HEK293T (cell line): ENCODE results near the gene RPAP3.

Source experiments
- CTCF ChIA-PET: fragments of 350-600 bp; formaldehyde crosslinking; extraction: SDS; loops from one replicate; lab custom pipeline; 2021; ENCODE audit warnings: antibody characterized with exemption, inconsistent platforms; lab: Yijun Ruan, JAX
- POLR2A ChIA-PET: fragments of 350-600 bp; formaldehyde crosslinking; extraction: SDS; loops from one replicate; lab custom pipeline; 2020; ENCODE audit warnings: antibody characterized with exemption, inconsistent platforms; lab: Yijun Ruan, JAX
- DNase-seq: peaks from one replicate; pipeline ENCODE4 v3.0.0; 2012; ENCODE audit warnings: mixed read lengths; ENCODE audit errors: extremely low spot score
- ARNT ChIP-seq: fragments of 450-650 bp; IDR thresholded peaks from 2 replicates; pipeline ENCODE4 v1.6.1; 2017; ENCODE audit warnings: mild to moderate bottlenecking
- BHLHE40 ChIP-seq: fragments of 450-650 bp; IDR thresholded peaks from 2 replicates; pipeline ENCODE4 v1.6.1; 2016; ENCODE audit warnings: mild to moderate bottlenecking, moderate library complexity, borderline replicate concordance
- CTBP1 ChIP-seq: fragments of 450-650 bp; IDR thresholded peaks from 2 replicates; pipeline ENCODE4 v1.6.1; 2016; ENCODE audit warnings: borderline replicate concordance
- ELF4 ChIP-seq: fragments of 450-650 bp; IDR thresholded peaks from 2 replicates; pipeline ENCODE4 v1.6.1; 2017; ENCODE audit warnings: antibody characterized with exemption
- FOXA1 ChIP-seq: fragments of 450-650 bp; IDR thresholded peaks from 2 replicates; pipeline ENCODE4 v1.6.1; 2016; ENCODE audit warnings: mild to moderate bottlenecking
- FOXK2 ChIP-seq: fragments of 450-650 bp; IDR thresholded peaks from 2 replicates; pipeline ENCODE4 v1.6.1; 2016; ENCODE audit warnings: mild to moderate bottlenecking
- FOXM1 ChIP-seq: fragments of 450-650 bp; IDR thresholded peaks from 2 replicates; pipeline ENCODE4 v1.6.1; 2017; ENCODE audit warnings: mild to moderate bottlenecking, borderline replicate concordance
- HDGF ChIP-seq: fragments of 450-650 bp; IDR thresholded peaks from 2 replicates; pipeline ENCODE4 v1.6.1; 2017; ENCODE audit warnings: antibody characterized with exemption, borderline replicate concordance
- L3MBTL2 ChIP-seq: fragments of 450-650 bp; conservative IDR thresholded peaks from 2 replicates; pipeline ENCODE4 v1.6.1; 2016; ENCODE audit warnings: mild to moderate bottlenecking
- LEF1 ChIP-seq: fragments of 450-650 bp; IDR thresholded peaks from 2 replicates; pipeline ENCODE4 v1.6.1; 2017; ENCODE audit warnings: mild to moderate bottlenecking, borderline replicate concordance
- NFRKB ChIP-seq: fragments of 450-650 bp; IDR thresholded peaks from 2 replicates; pipeline ENCODE4 v1.6.1; 2016; ENCODE audit warnings: mild to moderate bottlenecking, moderate library complexity
- SP1 ChIP-seq: fragments of 450-650 bp; IDR thresholded peaks from 2 replicates; pipeline ENCODE4 v1.6.1; 2017
- SUZ12 ChIP-seq: fragments of 450-650 bp; IDR thresholded peaks from 2 replicates; pipeline ENCODE4 v1.6.1; 2016; ENCODE audit warnings: mild to moderate bottlenecking
- TARDBP ChIP-seq: fragments of 450-650 bp; IDR thresholded peaks from 2 replicates; pipeline ENCODE4 v1.6.1; 2016
- ZNF384 ChIP-seq: fragments of 450-650 bp; IDR thresholded peaks from 2 replicates; pipeline ENCODE4 v1.6.1; 2016
- TF ChIP-seq, protein P1 (sequence below): fragments of 450-650 bp; IDR thresholded peaks from 2 replicates; pipeline ENCODE4 v1.6.1; 2016

The RPAP3 gene

DNA sequence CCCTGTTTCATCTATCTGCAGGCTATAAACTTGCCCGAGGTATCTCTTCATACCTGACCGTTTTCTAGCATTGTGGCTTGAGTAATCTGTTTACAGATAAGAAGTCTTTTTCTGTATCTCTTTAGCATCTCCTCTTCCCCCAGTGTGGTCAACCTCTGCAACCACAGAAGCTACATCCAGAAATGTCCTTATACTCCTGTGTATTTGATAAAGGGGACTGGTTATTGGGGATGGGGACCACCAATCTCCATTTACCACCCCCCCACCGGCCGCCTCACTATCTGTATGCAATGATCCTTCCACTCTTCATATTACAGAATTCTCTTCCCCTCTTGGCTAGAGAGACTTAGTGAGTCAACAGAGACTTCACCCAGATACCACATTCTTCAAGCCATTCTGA, 3.4 kb upstream of the RPAP3 start:
- ChIA-PET CTCF (no interaction called here), POLR2A (no interaction called here)
- no peak for DNase-seq
- TF ChIP-seq FOXM1 (no peak), BHLHE40 (no peak)

DNA sequence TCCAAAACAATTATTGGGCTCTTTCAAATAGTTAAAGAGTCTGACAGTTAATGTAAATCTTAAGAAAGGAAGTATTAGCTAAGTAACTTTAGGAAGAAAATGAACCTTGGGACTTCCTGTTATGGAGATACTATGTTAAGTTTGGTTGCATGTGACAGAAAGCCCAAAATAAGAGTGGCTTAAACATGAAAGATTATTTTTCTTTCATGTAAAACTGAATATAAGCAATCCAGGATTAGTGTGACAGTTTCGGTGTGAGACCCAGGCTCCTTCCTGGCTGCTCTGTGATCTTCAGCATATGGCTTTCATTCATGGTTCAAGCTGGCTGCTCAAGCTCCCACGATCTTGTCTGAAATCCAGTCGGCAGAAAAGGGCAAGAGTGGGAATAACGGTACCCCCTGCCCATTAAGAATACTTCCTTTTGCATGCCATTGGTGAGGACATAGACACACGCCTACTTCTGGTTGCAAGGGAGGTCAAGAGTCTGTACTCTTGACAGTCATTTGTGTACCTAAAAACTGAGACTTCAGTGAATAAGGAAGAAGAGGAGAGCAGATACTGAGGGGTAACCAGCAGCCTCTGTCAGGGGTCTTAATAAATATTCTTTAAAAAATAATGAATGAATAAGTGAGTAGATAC, 2.2 kb upstream of the RPAP3 start:
- CTCF ChIA-PET: no interaction called here
- no peak for TF ChIP-seq BHLHE40
- TF ChIP-seq TARDBP: no peak
- TF ChIP-seq SUZ12: no peak
- TF ChIP-seq L3MBTL2: no peak
- TF ChIP-seq, protein P1, sequence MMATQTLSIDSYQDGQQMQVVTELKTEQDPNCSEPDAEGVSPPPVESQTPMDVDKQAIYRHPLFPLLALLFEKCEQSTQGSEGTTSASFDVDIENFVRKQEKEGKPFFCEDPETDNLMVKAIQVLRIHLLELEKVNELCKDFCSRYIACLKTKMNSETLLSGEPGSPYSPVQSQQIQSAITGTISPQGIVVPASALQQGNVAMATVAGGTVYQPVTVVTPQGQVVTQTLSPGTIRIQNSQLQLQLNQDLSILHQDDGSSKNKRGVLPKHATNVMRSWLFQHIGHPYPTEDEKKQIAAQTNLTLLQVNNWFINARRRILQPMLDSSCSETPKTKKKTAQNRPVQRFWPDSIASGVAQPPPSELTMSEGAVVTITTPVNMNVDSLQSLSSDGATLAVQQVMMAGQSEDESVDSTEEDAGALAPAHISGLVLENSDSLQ: no peak
- no peak for TF ChIP-seq ELF4
- no peak for TF ChIP-seq LEF1
- TF ChIP-seq NFRKB: no peak
- TF ChIP-seq CTBP1: no peak
- TF ChIP-seq ARNT: no peak
- TF ChIP-seq SP1: no peak
- TF ChIP-seq ZNF384: no peak
- no peak for TF ChIP-seq FOXM1
- no peak for TF ChIP-seq FOXK2
- no peak for TF ChIP-seq FOXA1
- no peak for TF ChIP-seq HDGF
- POLR2A ChIA-PET: interaction anchor here (1.1 to 1.5 kb wide), 2 partner anchors 10 to 62 kb away, joined by 3 to 5 read pairs; no protein-coding TSS in a partner anchor
- no peak for DNase-seq

DNA sequence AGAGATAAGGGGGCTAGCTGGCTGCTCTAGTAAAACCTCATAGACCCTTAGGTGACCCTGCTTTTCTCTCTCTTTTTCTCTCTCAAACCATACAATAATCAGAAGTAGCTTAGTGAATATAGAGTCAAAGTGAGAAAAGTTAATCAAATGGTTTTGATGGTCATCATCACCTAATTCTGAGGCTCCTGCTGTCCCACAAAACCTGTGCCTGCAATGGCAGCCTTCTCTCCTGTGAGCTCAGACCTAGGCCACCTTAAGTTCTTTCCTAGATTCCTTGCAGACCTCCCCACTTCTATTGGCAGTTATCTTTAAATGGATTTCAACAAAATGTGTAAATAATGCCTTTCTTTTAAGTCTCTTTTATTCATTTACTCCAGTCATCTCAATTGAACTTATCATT, 1.5 kb upstream of the RPAP3 start:
- TF ChIP-seq ELF4: no peak
- no peak for TF ChIP-seq SUZ12
- TF ChIP-seq BHLHE40: no peak
- TF ChIP-seq FOXA1: no peak
- no peak for TF ChIP-seq CTBP1
- no peak for TF ChIP-seq HDGF
- no peak for TF ChIP-seq FOXM1
- TF ChIP-seq, protein P1: no peak
- no peak for TF ChIP-seq SP1
- TF ChIP-seq L3MBTL2: no peak
- no peak for TF ChIP-seq TARDBP
- TF ChIP-seq NFRKB: no peak
- TF ChIP-seq FOXK2: no peak
- no peak for TF ChIP-seq ZNF384
- TF ChIP-seq LEF1: no peak
- no peak for TF ChIP-seq ARNT
- ChIA-PET POLR2A (interaction anchor here (0.7 to 1.5 kb wide), 5 partner anchors 10 to 198 kb away, joined by 3 to 6 read pairs (median 3); no protein-coding TSS in a partner anchor), CTCF (interaction anchor here (0.9 to 1.2 kb wide), 3 partner anchors 9 to 130 kb away, joined by 4 to 6 read pairs (median 5); no protein-coding TSS in a partner anchor)
- DNase-seq: no peak

DNA sequence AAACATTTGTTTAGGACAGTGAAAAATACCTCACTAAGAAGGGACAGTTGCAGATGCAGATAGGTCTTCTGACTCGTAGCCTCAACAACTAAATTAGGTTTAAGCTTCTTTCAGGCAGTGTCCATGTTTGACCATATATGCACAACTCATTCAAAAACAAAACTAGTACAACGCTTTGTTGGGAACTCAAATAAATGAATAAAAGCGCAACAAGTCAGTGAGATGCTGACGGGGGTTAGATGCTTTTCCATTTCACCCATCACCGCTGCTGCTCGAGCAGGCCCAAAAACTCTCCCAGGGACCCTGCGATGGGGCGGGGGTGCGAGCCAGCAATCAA, 633 bp downstream of the RPAP3 start:
- ChIA-PET CTCF (interaction anchor here (0.5 to 0.7 kb wide), 3 partner anchors 19 to 625 kb away, joined by 3 read pairs; no protein-coding TSS in a partner anchor), POLR2A (interaction anchor here (0.6 to 1.9 kb wide), 3 partner anchors 10 to 28 kb away, joined by 3 to 6 read pairs (median 3); no protein-coding TSS in a partner anchor)
- TF ChIP-seq NFRKB: no peak
- no peak for TF ChIP-seq TARDBP
- no peak for TF ChIP-seq ARNT
- no peak for TF ChIP-seq BHLHE40
- TF ChIP-seq FOXK2: no peak
- TF ChIP-seq SP1: no peak
- no peak for TF ChIP-seq LEF1
- no peak for TF ChIP-seq ZNF384
- no peak for TF ChIP-seq HDGF
- TF ChIP-seq FOXA1: no peak
- TF ChIP-seq, protein P1: no peak
- no peak for TF ChIP-seq L3MBTL2
- no peak for TF ChIP-seq FOXM1
- no peak for TF ChIP-seq SUZ12
- DNase-seq: no peak

DNA sequence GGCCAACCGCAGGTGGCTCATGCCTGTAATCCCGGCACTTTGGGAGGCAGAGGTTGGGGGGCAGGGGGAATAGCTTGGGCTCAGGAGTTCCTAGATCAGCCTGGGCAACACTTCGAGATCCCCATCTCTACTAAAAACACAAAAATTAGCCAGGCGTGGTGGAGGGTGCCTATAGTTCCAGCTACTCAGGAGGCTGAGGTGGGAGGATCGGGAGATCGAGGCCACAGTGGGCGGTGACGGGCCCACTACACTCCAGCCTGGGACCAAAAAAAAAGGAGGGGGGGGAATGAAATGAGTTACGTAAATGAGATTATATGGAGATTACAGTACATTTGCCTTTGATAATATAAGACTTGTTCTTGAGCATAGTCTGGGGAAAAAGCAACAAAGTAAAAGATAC, 1.1 kb downstream of the RPAP3 start:
- TF ChIP-seq ARNT: no peak
- no peak for TF ChIP-seq FOXA1
- TF ChIP-seq FOXM1: no peak
- TF ChIP-seq SUZ12: no peak
- TF ChIP-seq, protein P1: no peak
- no peak for TF ChIP-seq CTBP1
- TF ChIP-seq BHLHE40: no peak
- TF ChIP-seq TARDBP: no peak
- TF ChIP-seq SP1: no peak
- TF ChIP-seq L3MBTL2: no peak
- no peak for TF ChIP-seq HDGF
- no peak for TF ChIP-seq ZNF384
- TF ChIP-seq LEF1: no peak
- TF ChIP-seq ELF4: no peak
- no peak for TF ChIP-seq NFRKB
- no peak for TF ChIP-seq FOXK2
- ChIA-PET POLR2A (interaction anchor here (0.6 to 1.9 kb wide), 3 partner anchors 10 to 28 kb away, joined by 3 to 6 read pairs (median 3); no protein-coding TSS in a partner anchor), CTCF (interaction anchor here (0.5 to 0.7 kb wide), 3 partner anchors 18 to 624 kb away, joined by 3 read pairs; no protein-coding TSS in a partner anchor)
- no peak for DNase-seq
